Thyroid gland (tissue), 4 donors: ENCODE results near the gene ATP9B. TPM values are rescaled to one million over a fixed set of nuclear protein-coding genes. Genes with fewer than 3 reads are reported as not detected.
"Not testable (repeated sequence)": the region's sequence is repeated elsewhere in the genome, so short reads cannot be mapped to it uniquely, and the experiment has no call there.

ENCODE experiments used
- DNase-seq, 2 donors: peaks; one replicate each; pipeline ENCODE4 v3.0.0-alpha.2; 2019
- H3K27ac ChIP-seq, 3 donors: fragments of 200-600 bp; sonication (generic); 1 replicate in 2 of 3; 2 replicates in 1 of 3; pipeline ENCODE4 v1.5.1; 2016 to 2019; ENCODE audit warnings: mild to moderate bottlenecking in 1 of 3, moderate library complexity in 1 of 3
- H3K27me3 ChIP-seq: fragments of 200-600 bp; sonication (generic); one replicate; pipeline ENCODE4 v1.5.1; 2019
- H3K36me3 ChIP-seq, 2 donors: fragments of 200-600 bp; sonication (generic); one replicate each; pipeline ENCODE4 v1.5.1; 2016 to 2019
- H3K4me1 ChIP-seq, 2 donors: fragments of 200-600 bp; sonication (generic); one replicate each; pipeline ENCODE4 v1.5.1; 2017 to 2019
- H3K4me3 ChIP-seq, 3 donors: fragments of 200-600 bp; sonication (generic); replicated peaks in 1 of 3; 1 replicate in 2 of 3; 2 replicates in 1 of 3; pipeline ENCODE4 v1.5.1; 2016; ENCODE audit warnings: mild to moderate bottlenecking in 1 of 3
- H3K9me3 ChIP-seq: fragments of 200-600 bp; sonication (generic); one replicate; pipeline ENCODE4 v1.5.1; 2017
- CTCF ChIP-seq, 6 experiments: fragments of 200-600 bp in 3 of 6; fragments of 450-650 bp in 3 of 6; sonication (generic) in 3 of 6; IDR thresholded peaks; one replicate each; pipeline ENCODE4 v1.5.1; 2016 to 2019; ENCODE audit warnings: antibody characterized with exemption in 6 of 6, mild to moderate bottlenecking in 2 of 6, inconsistent platforms in 1 of 6, moderate library complexity in 1 of 6
- POLR2A ChIP-seq, 2 donors: fragments of 450-650 bp; IDR thresholded peaks; one replicate each; pipeline ENCODE4 v1.6.1; 2017; ENCODE audit warnings: antibody characterized with exemption in 2 of 2, mild to moderate bottlenecking in 2 of 2, moderate library complexity in 1 of 2
- WGBS, 2 donors: methylation state at CpG; one replicate each; pipeline ENCODE4 v1.1.5; 2017; 5-methylcytosine and 5-hydroxymethylcytosine counted together
- intact Hi-C: fragments of 100-400 bp; cut with DNase I; formaldehyde crosslinking; loops from one replicate; pipeline ENCODE4 v1.15.1; 2023
- total RNA-seq, 4 donors: library from RNA; depleted of rRNA; stranded (reverse); fragments of >200 nt; gene quantifications; one replicate each; pipeline ENCODE4 v1.2.3, GENCODE V29; 2016

The ATP9B gene
- total RNA-seq, 4 donors from 2014 or later, result 30.6 to 58.1 (median 48.2) TPM

- DNase-seq, result no peak
- no peak overlapping the region for H3K4me3 ChIP-seq
- no peaks in the 10 kb centered on the region for H3K4me1 ChIP-seq
- intact Hi-C loops, result no loop called here
- H3K9me3 ChIP-seq, result no peaks in the 10 kb centered on the region
- peaks cover 7 to 11% of the 10 kb centered on the region in 2 donors for H3K36me3 ChIP-seq
- no peaks in the 10 kb centered on the region for H3K27me3 ChIP-seq
- no peak for TF ChIP-seq CTCF (IDR thresholded peaks at IDR 0.05)
- no peak overlapping the region for H3K27ac ChIP-seq
- WGBS, 2 donors, result 95 to 97% methylated on average over 1 of the region's 1 CpG
These were observed 95.5 kb downstream of the ATP9B start for GRCh38 chr18:79164706-79165105.

- Histone ChIP-seq H3K4me1 (no peaks in the 10 kb centered on the region), H3K36me3 (peaks cover 7 to 9% of the 10 kb centered on the region in 2 donors), H3K4me3 (no peak overlapping the region), H3K27ac (no peak overlapping the region), H3K27me3 (no peaks in the 10 kb centered on the region), H3K9me3 (no peaks in the 10 kb centered on the region)
- DNase-seq, result no peak
- WGBS, 2 donors, result 98 to 100% methylated on average over 2 to 9 of the region's 13 CpGs
- no peak for TF ChIP-seq POLR2A (IDR thresholded peaks at IDR 0.05)
- no peak for TF ChIP-seq CTCF (IDR thresholded peaks at IDR 0.05)
- intact Hi-C loops, result no loop called here
These were observed 97.5 kb downstream of the ATP9B start for GRCh38 chr18:79166702-79167101.

- peak; percentile 26 to 55 for DNase-seq
- Histone ChIP-seq H3K27me3 (no peaks in the 10 kb centered on the region), H3K4me1 (no peaks in the 10 kb centered on the region), H3K4me3 (no peak overlapping the region), H3K27ac (no peak overlapping the region), H3K9me3 (no peaks in the 10 kb centered on the region), H3K36me3 (peaks cover 7 to 9% of the 10 kb centered on the region in 2 donors)
- WGBS, 2 donors, result 89 to 93% methylated on average over 11 to 14 of the region's 18 CpGs
- no peak for TF ChIP-seq CTCF (IDR thresholded peaks at IDR 0.05)
- no peak for TF ChIP-seq POLR2A (IDR thresholded peaks at IDR 0.05)
- intact Hi-C loops, result no loop called here
These were observed 98.5 kb downstream of the ATP9B start for GRCh38 chr18:79167526-79168190.

GRCh38 chr18:79169958-79170555 lies 100.9 kb downstream of the ATP9B start:
- H3K27me3 ChIP-seq, result no peaks in the 10 kb centered on the region
- peaks cover 7 to 9% of the 10 kb centered on the region in 2 donors for H3K36me3 ChIP-seq
- TF ChIP-seq POLR2A (IDR thresholded peaks at IDR 0.05) (no peak), CTCF (IDR thresholded peaks at IDR 0.05) (no peak)
- H3K9me3 ChIP-seq, result no peaks in the 10 kb centered on the region
- H3K27ac ChIP-seq, result no peak overlapping the region
- no peak overlapping the region for H3K4me3 ChIP-seq
- no peaks in the 10 kb centered on the region for H3K4me1 ChIP-seq
- intact Hi-C loops, result no loop called here
- no peak for DNase-seq
- 72 to 82% methylated on average over 8 of the region's 8 CpGs for WGBS, 2 donors

- DNase-seq, H3K4me1 ChIP-seq, H3K4me3 ChIP-seq, H3K9me3 ChIP-seq, H3K27ac ChIP-seq, intact Hi-C loops, H3K36me3 ChIP-seq, H3K27me3 ChIP-seq: not testable (repeated sequence)
- WGBS, 2 donors, result 98% methylated on average over 15 to 19 of the region's 27 CpGs
These were observed 103.1 kb downstream of the ATP9B start for GRCh38 chr18:79172331-79172730.
